GM19328 (cell line): ENCODE results near the gene GAN.

Source experiments
- ATAC-seq: cut with Tn5 transposase; IDR thresholded peaks from one replicate; pipeline ENCODE4 v1.9.1; 2021; ENCODE audit warnings: mild to moderate bottlenecking, moderate library complexity; ENCODE audit not compliant: unreplicated experiment

The GAN gene

GRCh38 chr16:81314603-81315270 lies at the start of gene GAN:
TSS of gene GAN (plus strand) at chr16:81314962. CDS start at chr16:81315114, 152 bp downstream.
- ATAC-seq: peak; percentile 90

GRCh38 chr16:81265052-81265451 lies 49.7 kb upstream of the GAN start:
- no peak for ATAC-seq

GRCh38 chr16:81265658-81266451 lies 48.9 kb upstream of the GAN start:
- no peak for ATAC-seq

GRCh38 chr16:81266680-81267095 lies 48.1 kb upstream of the GAN start:
- ATAC-seq: no peak

- no peak for ATAC-seq
Measured at GRCh38 chr16:81268509-81268908, 46.3 kb upstream of the GAN start.

GRCh38 chr16:81273223-81273950 lies 41.4 kb upstream of the GAN start:
- ATAC-seq: no peak

GRCh38 chr16:81275064-81275532 lies 39.7 kb upstream of the GAN start:
- ATAC-seq: no peak

GRCh38 chr16:81275795-81276194 lies 39.0 kb upstream of the GAN start:
- ATAC-seq: no peak

- ATAC-seq: no peak
Measured at GRCh38 chr16:81276323-81276722, 38.4 kb upstream of the GAN start.

- no peak for ATAC-seq
Measured at GRCh38 chr16:81277541-81278080, 37.2 kb upstream of the GAN start.

- ATAC-seq: no peak
Measured at GRCh38 chr16:81278526-81278925, 36.2 kb upstream of the GAN start.

- no peak for ATAC-seq
Measured at GRCh38 chr16:81279392-81279791, 35.4 kb upstream of the GAN start.

- ATAC-seq: no peak
Measured at GRCh38 chr16:81280393-81280792, 34.4 kb upstream of the GAN start.

- no peak for ATAC-seq
Measured at GRCh38 chr16:81283044-81283443, 31.7 kb upstream of the GAN start.

- ATAC-seq: no peak
Measured at GRCh38 chr16:81284995-81285600, 29.7 kb upstream of the GAN start.

- ATAC-seq: no peak
Measured at GRCh38 chr16:81286190-81286589, 28.6 kb upstream of the GAN start.

GRCh38 chr16:81291117-81291516 lies 23.6 kb upstream of the GAN start:
- no peak for ATAC-seq

GRCh38 chr16:81292936-81293335 lies 21.8 kb upstream of the GAN start:
- ATAC-seq: no peak

- no peak for ATAC-seq
Measured at GRCh38 chr16:81293909-81294802, 20.6 kb upstream of the GAN start.

- no peak for ATAC-seq
Measured at GRCh38 chr16:81296631-81297030, 18.1 kb upstream of the GAN start.
